Pulmonary artery endothelial cell (primary cell): ENCODE data around the gene NXPH2. TPM values are rescaled to one million over a fixed set of nuclear protein-coding genes. Genes with fewer than 3 reads are reported as not detected.
"Not testable (repeated sequence)": the region's sequence is repeated elsewhere in the genome, so short reads cannot be mapped to it uniquely, and the experiment has no call there.

Experiments
- DNase-seq: peaks from one replicate; pipeline ENCODE4 v3.0.0-alpha.2; 2011; ENCODE audit warnings: low read depth, low spot score
- total RNA-seq: library from RNA; depleted of rRNA; stranded (reverse); fragments of >200 nt; gene quantifications from 2 replicates; pipeline ENCODE4 v1.2.3, GENCODE V29; 2014

NXPH2 gene
- total RNA-seq, 1 donor from 2014 or later, result not detected

DNA sequence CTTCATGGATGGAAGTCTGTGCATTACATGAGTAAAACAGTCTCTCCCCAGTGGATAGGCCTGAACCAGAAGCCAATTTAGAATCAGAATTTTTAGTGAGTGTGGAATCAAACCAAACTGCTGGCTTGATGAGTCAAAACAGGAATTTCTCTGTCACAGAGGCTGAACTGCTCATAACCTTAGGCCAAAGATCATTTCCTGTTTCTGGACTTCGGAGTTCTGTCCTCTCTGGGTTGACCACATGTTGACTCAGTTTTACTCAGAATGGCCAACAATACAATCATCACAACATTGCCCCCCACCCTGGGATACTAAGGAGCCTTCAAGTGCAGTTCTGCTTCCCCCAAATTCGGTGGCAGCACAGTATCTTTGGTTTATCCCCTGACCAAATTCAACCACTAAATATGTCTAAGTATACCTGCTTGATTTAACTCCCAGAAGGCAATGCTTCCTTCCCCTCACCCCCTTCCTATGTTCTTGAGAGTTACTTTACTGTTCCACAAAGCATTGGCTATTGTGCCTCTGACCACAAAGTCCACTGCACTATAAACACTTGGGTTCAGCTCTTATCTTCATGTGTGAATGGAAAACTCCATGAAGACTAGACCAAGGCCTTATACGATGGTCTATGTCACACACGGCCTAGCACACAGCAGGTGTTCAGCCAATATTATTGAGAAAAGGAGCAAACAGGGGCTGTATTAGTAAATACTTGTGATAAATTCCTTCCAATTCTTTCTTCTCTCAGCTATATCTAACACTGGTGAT, 67.8 kb downstream of the NXPH2 start:
- no peak for DNase-seq

DNA sequence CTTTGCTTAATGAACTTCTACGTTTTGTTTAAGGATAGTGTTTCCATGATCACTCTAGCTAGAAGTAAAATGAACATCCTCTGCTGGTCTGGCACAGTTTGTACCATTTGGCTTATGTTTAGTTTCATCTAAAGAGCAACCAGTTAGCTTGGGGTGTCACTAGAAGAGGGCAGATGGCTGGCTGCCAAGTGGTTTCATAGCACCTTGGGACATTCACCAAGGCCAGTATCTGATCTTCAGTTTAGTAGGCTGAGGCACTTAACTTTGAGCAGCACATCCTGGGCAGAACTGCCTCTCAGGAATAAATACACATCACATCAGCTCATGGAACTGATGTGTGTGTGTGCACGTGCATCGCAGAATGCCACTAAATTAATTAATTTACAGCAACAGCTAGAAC, 68.4 kb downstream of the NXPH2 start:
- no peak for DNase-seq

DNA sequence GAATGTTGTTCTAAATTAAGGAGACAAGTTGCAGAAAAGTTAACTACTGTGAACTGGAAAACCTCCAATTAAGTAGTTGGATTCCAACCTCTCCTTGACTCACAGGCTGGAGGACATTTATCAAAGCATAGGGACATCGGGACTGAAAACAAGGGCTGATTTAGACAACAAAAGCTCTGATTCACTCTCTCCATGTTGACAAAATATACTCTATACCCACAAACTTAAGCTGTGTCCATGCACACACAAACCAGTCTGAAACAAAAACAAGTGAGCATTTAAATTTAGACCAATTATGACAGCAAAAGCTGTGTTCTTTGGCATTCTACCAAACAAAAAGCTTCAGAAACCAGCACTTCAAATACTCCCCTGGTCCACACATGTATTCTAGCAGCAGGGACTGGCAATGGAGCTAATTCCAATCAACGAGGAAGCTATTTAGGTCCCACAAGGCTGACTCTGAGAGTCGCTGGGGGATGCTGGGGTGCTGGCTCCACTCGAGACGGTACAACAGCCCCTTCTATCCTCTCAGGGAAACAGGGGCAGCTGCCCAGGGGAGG, 71.4 kb downstream of the NXPH2 start:
- DNase-seq, result no peak

DNA sequence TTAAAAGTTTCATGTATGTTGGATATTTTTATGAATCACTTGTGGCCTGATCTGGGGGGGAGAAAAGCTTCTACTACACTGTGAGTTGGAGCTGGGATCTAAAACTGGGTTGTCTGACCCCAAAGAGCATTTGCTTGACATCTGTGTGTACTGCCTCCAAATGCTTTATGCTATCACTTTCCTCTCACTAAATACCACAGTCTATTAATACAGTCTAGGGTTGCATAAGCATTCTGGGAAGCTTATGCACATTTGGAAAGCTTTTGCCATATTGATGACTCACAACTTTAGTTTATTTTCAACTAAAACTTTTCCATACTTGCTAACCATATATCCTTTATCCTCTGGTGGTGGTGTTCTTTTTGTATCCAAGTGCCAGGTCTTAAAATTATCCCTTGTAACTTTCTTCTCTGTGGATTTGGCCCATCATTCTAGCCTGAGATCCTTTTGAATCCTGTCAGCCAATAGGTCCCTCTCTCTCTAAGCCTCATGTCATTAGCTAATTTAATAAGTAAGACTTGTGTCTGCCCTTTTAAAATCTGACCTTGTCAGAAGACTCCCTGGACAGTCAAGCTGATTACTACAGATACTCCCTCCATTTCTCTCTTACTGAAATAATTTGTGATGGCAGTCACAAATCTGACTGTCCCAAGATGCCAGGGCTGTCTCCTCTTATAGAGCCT, 72.7 kb downstream of the NXPH2 start:
- no peak for DNase-seq

DNA sequence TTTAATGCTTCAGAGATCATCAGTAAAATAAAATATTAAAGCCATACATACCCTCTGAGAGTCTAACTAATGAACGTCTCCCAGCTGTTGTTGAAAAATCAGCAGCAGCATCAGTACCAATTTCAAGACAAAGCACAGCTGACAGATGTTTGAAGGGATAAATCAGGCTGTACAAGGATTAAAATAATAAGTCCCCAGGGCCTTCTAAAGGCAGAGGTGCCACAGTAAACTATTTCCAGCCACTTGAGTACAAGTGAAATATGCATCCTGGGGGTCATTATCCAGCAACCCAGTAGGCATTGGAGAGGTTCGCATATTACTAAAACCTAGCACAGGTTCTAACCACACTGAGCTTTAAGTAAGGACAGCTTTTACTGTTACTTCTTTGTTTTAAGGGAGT, 76.9 kb downstream of the NXPH2 start:
- DNase-seq, result no peak

DNA sequence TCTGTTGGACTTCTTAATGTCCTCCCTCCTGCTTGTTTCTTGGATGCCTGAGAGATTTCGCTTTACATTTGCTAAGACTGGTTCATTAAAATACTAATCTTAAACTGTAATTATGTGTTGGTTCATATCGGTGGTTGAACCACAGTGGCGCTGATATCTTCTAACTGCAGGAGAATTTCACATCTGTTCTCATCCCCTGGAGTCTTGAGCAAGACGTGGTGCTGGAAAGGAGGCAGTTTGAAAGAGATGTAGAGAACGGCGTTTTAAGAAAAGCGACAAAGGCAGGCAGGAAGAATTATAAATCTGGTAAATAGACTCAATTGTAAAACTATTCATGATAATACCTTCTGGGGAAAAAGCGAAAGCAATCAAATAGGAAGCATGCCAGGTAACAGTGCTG, 79.5 kb downstream of the NXPH2 start:
- no peak for DNase-seq

DNA sequence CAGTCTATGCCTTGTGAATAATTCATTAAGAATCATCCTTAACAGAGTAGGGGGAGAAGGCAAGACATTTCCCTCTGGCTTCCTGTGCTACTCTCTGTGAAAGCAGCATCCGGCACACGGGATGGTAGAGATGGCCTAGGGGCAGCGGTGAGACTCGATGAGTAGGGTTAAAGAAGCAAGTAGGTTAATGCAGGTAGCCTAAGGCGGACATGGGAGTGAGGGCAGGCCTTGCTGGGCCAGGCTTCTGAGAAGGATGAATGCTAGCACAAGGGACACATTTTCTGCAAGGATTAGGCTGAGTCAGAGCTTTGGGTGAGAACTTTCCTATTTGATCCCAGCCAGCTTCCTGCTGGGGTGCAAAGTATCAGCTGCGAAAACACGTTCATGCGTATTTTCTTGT, 80.8 kb downstream of the NXPH2 start:
- DNase-seq, result no peak

DNA sequence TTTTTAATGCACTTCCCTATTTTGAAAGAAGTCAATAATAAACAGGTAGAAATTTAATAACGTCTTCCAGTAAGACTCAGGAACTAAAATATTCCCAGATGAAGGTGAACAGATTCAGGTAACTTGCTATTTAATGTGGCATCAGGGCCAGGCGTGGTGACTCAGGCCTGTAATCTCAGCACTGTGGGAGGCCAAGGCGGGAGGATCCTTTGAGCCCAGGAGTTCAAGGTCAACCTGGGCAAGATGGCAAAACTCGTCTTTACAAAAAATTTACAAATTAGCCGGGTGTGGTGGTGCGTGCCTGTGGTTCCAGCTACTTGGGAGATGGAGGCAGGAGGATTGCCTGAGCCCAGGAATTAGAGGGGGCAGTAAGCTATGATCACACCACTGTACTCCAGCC, 81.8 kb downstream of the NXPH2 start:
- no peak for DNase-seq

DNA sequence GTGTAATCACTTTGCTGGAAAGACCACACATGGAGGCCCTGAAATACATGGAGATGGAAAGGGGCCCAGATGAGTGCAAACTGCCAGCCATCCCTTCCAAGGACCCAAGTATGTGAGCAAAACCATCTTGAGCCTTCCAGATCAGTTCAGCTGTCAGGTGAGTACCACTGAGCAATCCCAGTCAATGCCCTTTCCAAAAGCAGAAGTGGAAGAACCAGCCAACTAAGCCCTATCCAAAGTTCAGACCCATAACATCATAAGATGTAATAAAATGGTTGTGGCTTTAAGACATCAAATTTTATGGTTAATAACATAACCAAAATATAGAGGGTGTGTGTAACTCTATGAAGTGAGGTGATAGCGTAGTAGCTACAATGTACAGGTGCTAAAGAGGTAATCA, 88.5 kb downstream of the NXPH2 start:
- no peak for DNase-seq

DNA sequence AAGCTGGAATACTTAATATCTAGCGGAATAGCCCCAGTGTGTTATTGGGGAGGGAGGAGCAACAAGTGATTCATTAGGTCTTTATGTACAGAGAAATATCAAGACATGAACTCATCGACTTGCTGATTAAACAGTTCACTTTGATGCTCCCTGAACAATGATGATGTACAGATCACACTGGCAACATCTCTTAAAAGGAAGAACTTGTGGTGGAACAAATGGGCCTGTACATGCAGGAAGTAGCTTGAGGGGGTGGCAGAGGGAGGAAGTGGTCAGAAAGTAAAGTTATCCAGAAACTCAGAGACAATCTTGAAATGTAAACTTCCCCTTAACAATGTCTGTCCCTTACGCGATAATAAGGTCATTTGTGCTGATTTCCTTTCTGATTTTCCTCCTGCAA, 90.5 kb downstream of the NXPH2 start:
- no peak for DNase-seq

DNA sequence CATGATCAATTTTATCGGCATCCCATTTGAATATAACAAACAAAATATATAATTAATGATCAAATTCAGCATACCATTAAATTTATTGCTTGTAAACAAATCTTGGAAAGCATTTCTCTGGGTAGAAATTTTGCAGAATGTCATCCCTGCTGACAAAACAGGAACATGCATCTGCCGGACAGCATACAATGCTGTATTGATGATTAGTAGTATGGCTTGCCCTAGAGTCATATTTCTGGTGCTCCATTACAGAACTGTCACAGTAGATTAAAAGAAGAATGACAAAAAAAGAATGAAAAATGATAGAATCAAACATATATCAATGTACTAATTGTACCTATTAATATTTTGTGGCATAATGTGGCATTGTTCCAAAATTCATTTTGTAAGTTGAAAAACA, 98.0 kb downstream of the NXPH2 start:
- DNase-seq, result no peak

DNA sequence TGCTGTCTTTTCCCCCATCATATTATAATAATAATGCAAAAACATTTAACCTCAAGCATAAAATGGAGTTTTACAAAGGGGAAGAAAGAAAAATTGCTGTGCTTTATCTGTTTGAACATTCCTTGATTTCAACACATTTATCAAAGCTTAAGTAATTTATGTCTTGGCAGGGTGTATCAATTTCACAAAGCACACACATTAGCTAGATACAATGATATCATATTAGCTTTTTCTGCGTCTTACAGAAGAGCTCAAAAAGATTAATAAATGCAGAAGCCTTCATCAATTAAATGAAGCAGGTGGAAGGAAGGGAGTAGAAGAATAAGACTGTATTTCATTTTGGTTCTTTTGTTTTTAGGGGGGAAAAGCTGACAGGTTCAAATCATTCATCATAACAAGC, 103.0 kb downstream of the NXPH2 start:
- no peak for DNase-seq

DNA sequence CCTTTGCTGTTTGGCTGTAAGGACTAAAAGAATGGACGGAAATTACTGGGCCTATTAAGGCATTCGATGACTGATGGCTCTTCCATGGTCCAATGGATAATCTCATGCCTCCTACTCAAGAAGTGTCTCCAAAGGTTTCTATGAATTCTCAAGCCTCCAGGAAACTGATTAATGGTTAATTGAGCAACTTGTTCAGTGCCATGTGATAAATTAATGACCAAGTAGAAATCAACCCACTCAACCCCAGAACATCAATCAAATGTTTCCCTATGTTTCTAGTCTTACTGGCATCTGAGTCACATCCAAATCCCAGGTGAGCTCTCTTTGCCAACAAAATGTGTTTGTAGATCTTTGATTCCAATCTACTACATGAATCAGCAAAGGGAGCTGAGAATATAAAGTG, 103.6 kb downstream of the NXPH2 start:
- no peak for DNase-seq

DNA sequence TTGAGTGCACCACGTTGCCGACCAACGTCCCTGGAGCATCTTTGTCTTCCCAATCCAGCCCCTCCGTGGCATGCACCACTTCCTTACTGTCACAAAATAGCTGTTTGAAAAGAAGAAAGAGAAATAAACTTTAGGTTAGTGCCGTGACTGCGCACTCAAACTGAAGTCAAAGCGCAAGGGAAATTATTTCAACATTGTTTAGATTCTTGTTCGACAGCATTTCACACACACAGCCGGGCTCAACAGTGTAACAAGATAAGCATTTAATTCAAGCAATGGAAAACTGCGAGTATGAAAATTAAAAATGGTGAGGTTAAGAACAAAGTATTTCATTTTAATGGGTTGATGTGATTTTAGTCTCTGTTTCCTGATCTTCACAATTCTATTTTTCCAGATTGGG, 108.6 kb downstream of the NXPH2 start:
- no peak for DNase-seq

DNA sequence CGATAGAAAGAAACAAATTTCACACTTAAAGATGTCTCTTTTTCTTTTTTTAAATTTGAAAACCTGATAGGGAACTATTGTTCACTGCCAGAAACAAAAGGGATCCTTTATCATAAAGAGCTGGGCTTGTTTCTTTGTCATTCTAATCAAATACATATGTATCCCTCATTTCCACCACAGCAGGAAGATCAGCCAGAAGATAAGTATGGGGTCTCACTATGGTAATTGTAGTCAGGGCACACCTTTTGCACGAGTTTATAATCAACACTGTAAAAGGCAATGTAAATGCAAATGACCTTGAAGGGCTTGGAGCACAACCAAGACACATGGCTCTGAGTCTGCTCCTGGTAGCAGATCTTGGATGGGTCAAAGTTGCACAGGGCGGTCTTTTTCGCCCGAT, 109.5 kb downstream of the NXPH2 start:
- DNase-seq, result no peak

DNA sequence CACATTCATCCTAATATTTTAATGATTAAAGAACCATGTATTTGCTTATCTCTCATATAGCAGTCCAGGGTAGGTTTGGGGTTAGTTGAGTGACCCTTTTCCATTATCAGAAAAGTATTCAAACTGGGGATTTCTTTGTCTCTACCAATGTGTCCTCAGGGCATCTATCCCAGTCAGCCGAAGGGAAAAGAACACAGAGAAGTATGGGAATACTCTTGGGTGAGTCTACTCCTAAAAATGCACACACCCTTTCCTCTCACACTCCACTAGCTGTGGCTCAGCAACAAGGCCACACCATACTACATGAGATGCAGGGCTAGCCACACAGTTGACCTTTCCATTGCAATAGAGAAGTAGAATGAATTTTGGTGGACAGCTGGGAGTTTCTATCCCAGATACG, 114.3 kb downstream of the NXPH2 start:
- DNase-seq, result no peak

DNA sequence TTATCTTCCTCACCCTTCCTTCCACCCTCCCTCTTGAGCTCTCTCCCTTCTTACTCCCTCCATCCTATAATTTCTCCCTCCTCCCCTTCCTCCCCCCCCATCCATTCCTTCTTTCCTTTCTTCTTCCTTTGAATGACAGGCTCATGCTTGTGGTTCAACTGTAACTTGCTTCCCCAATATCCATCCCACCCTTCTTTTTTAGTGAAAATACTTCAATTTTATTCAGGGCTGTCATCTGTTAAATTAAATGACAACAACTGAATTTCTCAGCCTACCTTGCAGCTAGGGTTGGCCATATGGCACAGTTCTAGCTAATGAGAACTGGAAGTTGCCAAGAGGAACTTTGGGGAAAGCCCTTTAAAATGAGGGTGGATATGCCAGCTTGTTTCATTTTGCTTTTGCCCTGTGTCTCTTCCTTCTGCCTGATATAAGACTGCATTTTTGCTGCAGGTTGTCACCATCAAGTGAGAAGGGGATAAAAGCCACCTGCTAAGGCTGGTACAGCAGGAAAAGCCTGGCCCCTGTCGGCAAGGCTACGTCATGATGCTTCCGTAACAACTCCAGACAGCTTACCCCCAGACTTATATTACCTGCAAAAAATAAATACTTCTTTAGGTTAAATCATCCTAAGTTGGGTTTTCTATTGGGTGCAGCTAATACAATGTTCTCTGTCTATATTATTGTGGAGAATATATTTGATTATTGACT, 121.8 kb downstream of the NXPH2 start:
- DNase-seq, result no peak

DNA sequence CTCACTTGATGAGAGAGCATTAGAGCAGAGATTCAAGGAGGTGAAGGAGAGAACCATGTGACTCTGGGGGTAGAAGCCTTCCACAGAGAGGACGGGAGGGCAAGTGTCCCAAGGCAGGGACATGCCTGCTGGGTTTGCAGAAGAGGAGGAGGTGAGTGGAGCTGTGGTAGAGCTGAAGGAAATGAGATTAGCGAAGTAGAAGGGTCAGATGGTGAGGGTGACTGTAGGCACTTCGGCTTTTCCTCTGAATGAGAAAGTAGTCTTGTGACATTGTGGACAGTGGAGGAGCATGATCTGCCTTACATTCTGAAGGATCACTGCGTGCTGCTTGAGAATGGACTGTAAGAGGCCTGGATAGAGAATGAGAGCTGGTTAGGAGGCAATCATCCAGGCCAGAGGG, 126.0 kb downstream of the NXPH2 start:
- DNase-seq, result no peak

DNA sequence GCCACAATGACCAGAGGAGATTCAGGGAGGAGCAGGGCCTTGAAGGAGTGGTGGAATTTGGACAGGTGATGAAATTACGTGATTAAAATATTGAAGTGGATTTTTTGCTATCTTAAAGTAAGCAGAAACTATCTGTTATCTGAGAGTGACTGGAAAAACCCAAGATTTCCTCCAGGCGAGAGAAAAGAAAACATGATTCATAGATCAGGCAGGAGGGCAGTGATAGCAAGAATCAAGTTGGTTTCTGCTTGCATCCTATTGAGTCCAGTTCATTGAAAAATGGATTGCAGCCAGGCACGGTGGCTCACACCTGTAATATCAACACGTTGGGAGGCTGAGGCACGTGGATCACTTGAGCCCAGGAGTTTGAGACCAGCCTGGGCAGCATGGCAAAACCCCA, 127.8 kb downstream of the NXPH2 start:
- DNase-seq, result no peak

DNA sequence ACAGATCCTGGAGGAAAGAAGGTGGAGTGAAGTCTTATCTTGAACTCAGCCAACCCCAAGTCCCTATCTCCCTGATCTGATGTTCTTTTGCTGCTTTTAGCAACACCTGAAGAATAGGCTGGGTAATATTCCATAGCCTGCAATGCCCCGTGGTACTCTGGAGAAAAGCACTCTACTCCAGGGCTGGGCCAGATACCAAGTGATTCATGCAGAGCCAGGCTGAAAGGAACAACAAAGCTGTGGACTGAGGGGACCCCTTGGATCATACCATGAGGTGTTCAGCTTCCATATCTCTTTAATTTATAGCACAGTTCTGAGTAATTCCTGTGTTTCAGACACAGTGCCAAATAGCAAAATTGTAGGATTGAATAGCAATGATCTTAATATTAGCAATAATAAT, 130.6 kb downstream of the NXPH2 start:
- DNase-seq, result no peak

DNA sequence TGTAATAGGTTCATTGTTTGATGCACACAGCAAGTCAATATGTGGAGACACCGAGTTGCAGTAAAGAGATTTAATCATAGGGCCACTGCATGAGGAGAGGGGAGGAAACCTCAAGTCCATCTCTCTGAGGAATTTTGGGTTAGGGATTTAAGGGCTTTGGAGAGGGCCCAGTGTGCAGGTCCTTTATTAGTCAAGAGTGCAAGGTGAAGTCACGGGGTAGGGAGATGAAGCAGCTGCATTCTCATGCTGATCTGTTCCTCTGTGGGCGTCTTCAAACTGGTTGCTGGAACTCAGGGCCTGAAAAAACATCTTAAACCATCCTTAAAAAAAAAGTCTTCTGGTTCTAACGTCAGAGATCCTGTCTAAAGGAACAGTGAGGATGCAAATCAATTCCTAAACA, 131.6 kb downstream of the NXPH2 start:
- DNase-seq, result no peak

DNA sequence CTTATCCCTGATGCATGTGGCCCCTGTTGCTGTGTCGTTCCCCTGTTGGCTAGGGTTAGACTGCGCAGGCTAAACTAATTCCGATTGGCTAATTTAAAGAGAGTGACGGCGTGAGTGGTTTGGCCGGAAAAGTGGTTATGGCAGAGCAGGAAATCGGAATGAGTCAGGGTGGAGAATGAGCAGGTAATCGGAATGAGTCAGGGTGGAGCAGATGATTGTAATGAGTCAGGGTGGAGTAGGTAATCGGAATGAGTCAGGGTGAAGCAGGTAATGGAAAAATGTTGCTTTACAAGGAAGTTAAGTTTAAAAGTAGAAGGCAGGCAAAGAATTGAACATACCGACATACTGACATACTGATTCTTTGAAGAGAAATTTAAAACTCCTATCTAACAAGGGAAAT, 135.4 kb downstream of the NXPH2 start:
- not testable (repeated sequence) for DNase-seq
